Sigmoid colon (tissue), 3 donors: ENCODE results near the gene TSNAXIP1.

Experiments used
- POLR2A ChIP-seq, 2 donors: fragments of 450-650 bp; IDR thresholded peaks; one replicate each; pipeline ENCODE4 v1.6.1; 2016; ENCODE audit warnings: antibody characterized with exemption in 2 of 2, mild to moderate bottlenecking in 2 of 2, moderate library complexity in 2 of 2
- TF ChIP-seq, protein P1 (sequence below), 4 experiments: fragments of 450-650 bp in 3 of 4; fragments of 200-600 bp in 1 of 4; IDR thresholded peaks; one replicate each; pipeline ENCODE4 v1.5.1; 2016 to 2019; ENCODE audit warnings: antibody characterized with exemption in 4 of 4, mild to moderate bottlenecking in 3 of 4, moderate library complexity in 2 of 4

GRCh38 chr16:67874372-67874771 is 67.7 kb downstream of the TSNAXIP1 start:
- TF ChIP-seq, protein P1, sequence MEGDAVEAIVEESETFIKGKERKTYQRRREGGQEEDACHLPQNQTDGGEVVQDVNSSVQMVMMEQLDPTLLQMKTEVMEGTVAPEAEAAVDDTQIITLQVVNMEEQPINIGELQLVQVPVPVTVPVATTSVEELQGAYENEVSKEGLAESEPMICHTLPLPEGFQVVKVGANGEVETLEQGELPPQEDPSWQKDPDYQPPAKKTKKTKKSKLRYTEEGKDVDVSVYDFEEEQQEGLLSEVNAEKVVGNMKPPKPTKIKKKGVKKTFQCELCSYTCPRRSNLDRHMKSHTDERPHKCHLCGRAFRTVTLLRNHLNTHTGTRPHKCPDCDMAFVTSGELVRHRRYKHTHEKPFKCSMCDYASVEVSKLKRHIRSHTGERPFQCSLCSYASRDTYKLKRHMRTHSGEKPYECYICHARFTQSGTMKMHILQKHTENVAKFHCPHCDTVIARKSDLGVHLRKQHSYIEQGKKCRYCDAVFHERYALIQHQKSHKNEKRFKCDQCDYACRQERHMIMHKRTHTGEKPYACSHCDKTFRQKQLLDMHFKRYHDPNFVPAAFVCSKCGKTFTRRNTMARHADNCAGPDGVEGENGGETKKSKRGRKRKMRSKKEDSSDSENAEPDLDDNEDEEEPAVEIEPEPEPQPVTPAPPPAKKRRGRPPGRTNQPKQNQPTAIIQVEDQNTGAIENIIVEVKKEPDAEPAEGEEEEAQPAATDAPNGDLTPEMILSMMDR (IDR thresholded peaks at IDR 0.05) = no peak
- TF ChIP-seq POLR2A (IDR thresholded peaks at IDR 0.05) = no peak
